GM18517 (cell line): Measurements from ENCODE around the gene UBE3B.
"Not testable (repeated sequence)": the region's sequence is repeated elsewhere in the genome, so short reads cannot be mapped to it uniquely, and the experiment has no call there.

Experiments used
- ATAC-seq: cut with Tn5 transposase; IDR thresholded peaks from one replicate; pipeline ENCODE4 v1.9.1; 2021; ENCODE audit warnings: mild to moderate bottlenecking, moderate library complexity; ENCODE audit not compliant: unreplicated experiment

UBE3B gene, protein sequence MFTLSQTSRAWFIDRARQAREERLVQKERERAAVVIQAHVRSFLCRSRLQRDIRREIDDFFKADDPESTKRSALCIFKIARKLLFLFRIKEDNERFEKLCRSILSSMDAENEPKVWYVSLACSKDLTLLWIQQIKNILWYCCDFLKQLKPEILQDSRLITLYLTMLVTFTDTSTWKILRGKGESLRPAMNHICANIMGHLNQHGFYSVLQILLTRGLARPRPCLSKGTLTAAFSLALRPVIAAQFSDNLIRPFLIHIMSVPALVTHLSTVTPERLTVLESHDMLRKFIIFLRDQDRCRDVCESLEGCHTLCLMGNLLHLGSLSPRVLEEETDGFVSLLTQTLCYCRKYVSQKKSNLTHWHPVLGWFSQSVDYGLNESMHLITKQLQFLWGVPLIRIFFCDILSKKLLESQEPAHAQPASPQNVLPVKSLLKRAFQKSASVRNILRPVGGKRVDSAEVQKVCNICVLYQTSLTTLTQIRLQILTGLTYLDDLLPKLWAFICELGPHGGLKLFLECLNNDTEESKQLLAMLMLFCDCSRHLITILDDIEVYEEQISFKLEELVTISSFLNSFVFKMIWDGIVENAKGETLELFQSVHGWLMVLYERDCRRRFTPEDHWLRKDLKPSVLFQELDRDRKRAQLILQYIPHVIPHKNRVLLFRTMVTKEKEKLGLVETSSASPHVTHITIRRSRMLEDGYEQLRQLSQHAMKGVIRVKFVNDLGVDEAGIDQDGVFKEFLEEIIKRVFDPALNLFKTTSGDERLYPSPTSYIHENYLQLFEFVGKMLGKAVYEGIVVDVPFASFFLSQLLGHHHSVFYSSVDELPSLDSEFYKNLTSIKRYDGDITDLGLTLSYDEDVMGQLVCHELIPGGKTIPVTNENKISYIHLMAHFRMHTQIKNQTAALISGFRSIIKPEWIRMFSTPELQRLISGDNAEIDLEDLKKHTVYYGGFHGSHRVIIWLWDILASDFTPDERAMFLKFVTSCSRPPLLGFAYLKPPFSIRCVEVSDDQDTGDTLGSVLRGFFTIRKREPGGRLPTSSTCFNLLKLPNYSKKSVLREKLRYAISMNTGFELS

DNA sequence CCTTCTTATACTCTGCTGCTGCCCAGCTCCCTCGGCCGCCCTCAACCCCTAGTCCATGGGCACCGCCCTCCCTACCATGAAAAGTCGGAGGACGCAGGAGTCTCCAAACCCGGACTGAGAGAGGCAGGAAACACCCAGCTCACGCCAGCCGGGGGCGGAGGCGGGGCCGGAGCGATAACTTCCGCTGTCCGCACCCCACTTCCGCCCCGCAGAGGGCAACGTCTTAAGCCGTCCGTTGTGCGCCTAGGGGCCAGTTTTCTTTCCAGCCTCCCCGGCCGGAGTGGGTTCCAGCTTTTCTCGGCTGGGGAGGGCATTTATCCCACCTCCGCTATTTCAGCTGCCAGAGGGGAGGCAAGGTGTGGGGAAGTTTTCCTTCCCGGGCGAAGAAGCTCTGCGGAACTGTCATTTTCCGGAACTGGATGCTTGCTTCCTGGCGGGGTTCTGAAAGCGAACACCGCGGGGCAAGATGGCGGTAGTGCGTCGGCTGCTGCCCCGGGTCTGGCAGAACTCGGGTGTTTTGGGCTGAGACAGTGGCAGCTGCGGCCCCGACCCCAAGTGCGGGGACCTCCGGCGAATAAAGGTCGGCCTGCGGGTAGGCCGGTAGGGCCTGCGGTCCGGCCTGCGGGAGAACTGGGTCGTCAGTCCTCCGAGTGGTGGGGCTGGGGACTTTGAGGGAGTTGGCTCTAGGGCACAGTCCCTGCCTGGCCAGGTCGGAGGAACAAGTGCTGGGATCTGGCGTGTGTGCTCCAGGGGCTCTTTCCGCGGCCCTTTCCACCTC is at the start of gene UBE3B, which contains the start of gene KCTD10:
UBE3B (plus strand) TSS at position 450 of the 778 bp plus-strand sequence. CDS start 5,918 bp downstream, outside the sequence.
KCTD10 (minus strand) TSS at position 116 of the 778 bp plus-strand sequence; CDS start at position 78, 38 bp downstream.
- peak; percentile 84 for ATAC-seq

DNA sequence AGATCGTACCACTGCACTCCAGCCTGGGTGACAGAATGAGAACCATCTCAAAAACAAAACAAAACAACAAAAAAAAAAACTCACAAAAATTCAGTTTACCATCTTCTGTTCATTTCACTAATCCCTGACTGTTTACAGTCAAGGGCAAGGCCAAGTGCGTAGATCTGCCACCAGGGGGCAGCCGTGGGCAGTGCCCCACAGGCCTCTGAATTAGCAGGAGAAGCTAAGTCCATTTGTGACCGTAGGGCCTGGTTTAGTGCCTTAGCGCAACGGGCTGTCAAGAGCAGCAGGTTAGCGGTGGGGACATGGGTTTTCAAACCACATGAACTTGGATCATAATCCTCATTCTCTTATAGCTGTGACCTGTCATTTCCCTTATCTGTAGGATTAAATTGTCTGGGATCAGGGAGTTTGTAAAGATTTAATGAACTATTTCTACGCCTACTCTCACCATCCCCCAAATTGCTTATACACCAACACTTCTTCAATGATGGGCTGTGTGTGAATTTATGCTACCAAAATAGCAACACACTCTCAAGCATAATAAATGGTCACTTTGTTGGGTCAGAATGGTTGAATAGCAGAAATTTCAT is 49.3 kb upstream of the UBE3B start:
- peak; percentile 56 for ATAC-seq

- ATAC-seq = not testable (repeated sequence)
Measured at GRCh38 chr12:109428804-109429203, 48.6 kb upstream of the UBE3B start.

DNA sequence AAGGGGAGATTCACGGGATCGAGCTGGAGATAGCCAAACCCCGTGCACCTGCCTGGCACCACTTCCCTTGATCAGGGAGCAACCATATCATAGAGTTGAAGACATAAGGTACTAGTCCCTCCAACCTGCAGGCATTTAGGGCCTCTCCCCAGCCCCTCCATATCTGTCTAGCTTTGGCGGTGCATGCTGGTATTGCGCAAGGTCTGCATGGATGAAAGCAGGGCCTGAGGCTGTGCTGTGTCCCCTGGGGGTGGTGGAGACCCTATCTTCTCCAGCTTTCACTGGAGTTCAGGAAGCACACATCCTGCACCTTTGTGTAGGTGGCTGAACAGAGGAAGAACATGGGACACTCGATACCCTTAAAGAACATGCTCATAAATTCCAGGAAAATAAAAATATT is 47.2 kb upstream of the UBE3B start:
- ATAC-seq = no peak

DNA sequence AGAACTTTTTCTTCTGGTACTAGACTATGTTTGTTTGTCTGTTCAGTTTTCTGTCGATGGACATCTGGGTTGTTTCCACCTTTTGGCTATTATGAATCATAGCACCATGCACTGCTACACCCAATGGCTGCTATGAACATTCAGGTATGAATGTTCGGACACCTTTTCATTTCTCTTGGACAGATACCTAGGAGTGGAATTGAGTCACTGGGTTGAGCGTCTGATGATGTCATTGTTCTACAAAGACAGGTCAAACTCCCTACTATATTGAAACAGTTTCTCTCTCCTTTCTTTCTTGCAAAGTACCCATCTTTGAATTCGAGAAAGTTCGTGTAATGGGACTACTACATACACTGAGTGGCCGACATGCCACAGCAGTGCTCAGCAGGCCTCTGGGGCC is 45.0 kb upstream of the UBE3B start:
- ATAC-seq = no peak

DNA sequence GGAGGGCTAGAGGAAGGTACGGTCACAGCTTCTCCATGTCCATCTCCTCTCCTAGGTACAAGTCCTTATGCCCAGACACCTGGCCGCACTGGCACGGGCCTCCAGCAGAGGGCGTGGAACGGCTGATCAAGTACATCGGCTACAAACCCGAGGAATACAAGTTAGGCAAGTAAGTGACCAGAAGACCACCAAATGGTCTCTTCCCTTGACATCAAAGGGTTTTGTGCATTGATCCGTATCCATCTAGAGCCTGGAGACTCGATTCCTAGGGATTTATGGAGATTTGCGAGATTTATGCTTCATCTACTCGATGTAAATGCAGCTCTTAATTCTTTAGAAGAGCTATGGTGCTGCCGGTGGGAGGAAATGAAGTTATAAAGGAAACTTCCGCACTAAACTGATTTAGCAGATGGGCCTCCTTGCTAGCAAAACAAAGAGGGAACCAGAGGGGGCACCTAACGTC is 44.6 kb upstream of the UBE3B start:
- no peak for ATAC-seq

DNA sequence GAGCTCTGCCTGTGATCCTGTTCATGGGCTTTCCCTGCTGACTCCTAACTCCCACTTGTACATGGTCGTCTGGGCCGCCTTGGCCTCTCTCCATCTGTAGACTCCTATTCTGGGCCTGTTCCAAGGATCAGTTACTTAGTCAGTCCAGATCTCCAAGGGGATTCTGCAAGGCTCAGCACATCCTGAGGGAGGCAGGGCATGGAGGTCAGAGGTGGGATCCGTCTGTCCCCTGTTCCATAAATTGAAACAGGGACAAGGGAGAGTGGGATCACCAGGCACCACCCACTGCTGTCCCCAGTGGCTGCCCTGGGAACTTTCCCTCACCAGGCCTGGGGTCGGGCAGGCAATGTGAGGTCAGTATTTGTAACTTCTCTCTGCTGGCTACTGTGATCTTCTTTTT is 43.8 kb upstream of the UBE3B start:
- no peak for ATAC-seq

GRCh38 chr12:109434582-109434981 is 42.9 kb upstream of the UBE3B start:
- no peak for ATAC-seq

DNA sequence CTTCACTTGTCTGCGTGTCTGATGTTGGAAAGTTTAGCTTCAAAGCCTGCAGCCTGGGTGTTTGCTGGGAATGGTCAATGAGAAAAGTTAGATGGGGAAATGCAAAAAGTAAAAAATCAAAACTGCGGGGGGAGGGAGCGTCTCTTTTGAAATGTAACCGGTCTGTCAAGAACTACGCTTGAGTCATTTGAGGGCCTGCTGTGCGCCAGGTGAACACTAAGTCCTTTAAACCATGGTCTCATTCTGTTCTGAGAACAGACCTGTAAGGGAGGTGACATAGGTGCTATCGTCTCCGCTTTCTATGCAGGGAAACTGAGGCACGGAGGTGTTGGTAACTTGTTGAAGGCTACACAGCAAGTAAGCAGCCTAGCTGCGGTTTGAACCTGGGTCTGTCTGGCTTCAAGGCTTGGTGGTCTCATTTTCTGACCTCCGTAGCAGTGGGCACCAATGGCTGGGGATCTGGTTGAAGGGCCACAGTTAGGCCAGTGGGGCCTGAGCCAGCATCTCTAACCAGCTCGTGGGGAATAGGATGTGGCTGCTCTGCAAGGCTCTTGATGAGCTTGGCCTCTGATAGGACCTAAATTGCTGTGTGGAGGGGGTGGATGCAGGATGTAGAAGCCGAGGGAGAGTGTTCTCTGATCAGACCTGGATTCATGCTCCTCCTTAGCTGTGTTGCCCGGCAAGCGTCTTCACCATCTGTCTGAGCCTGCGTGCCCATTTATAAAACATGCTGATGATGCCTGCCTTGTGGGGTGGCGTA is 41.8 kb upstream of the UBE3B start:
- no peak for ATAC-seq

DNA sequence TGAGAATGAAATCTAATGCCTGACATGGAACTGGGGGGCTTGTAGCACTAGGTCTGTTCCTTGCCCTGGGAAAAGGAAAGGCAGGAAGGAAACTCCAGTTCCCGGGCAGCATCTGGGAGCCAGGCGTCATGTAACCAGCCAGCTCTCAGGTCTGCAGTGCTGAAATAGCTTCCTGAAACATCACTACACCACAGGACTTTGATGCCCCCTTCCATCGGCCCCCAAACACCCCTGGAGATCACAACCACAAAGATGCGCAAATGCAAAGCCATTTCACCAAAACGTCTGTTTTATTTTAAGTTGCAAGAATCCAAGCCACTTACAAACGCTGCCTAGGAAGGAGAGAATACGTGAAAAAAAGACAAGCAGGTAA is 41.3 kb upstream of the UBE3B start:
- ATAC-seq = no peak

- no peak for ATAC-seq
Measured at GRCh38 chr12:109439181-109439580, 38.3 kb upstream of the UBE3B start.

- ATAC-seq = not testable (repeated sequence)
Measured at GRCh38 chr12:109439951-109440350, 37.5 kb upstream of the UBE3B start.

GRCh38 chr12:109440851-109441490 is 36.5 kb upstream of the UBE3B start:
- ATAC-seq = no peak

GRCh38 chr12:109443794-109444193 is 33.6 kb upstream of the UBE3B start:
- ATAC-seq = no peak

DNA sequence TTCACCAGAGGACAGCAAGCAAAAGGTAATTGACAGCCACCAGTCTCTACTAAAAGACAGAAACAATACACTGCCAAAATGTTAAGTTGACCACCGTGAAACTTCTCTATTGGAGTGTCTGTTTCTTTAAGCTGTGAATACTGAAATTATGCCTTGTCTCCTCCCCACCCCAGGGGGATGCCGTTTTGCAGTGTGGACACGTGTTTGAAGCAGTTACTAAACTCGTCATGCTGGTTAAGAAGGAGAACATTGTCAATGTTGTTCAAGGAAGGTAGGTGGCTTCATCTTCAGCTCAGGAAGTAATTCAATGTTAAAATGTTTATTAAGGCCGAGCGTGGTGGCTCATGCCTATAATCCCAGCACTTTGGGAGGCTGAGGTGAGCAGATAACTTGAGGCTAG is 33.2 kb upstream of the UBE3B start:
- ATAC-seq = no peak

DNA sequence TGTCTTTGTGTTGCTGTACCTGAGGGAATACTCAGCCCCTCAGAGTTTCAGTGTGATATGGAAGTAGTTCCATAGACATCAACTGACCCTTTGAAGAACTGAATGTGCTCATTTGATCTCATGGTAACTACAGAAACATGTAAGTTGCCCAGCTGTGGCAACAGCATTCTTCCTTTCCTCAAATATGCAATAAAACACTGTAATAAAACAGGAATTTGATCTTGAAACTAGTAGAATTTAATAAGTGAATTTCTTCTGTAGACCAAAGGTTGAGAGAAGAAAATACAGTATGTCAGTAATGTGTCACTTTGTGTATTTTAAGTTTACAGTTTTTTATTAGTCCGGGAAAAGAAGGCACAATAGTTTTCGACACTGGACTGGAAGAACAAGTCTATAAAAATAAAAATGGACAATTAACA is 32.2 kb upstream of the UBE3B start:
- no peak for ATAC-seq

- no peak for ATAC-seq
Measured at GRCh38 chr12:109446869-109447268, 30.6 kb upstream of the UBE3B start.

DNA sequence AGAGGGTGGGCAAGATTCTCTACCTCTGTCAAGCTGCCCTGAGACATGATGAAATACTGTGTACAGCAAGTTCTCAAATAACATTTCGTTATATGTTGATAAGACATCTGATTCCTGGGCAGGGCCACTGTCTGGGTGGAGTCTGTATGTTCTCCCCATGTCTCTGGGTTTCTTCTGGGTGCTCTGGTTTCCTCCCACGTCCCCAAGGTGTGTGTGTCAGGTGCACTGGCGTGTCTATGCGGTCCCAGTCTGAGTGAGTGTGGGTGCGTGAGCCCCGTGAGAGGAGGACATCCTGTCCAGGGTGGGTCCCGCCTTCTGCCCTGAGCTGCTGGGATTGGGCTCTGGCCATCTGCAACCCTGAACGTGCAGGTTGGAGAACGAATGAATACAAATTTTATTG is 30.0 kb upstream of the UBE3B start:
- no peak for ATAC-seq

GRCh38 chr12:109448272-109448671 is 29.2 kb upstream of the UBE3B start:
- ATAC-seq = no peak
